Left lung (tissue), 10 donors: ENCODE results near the gene IDUA. TPM values are rescaled to one million over a fixed set of nuclear protein-coding genes. Genes with fewer than 3 reads are reported as not detected.

Experiments
- ATAC-seq: fragments of 200-7000 bp; cut with Tn5 transposase; one replicate; pipeline ENCODE4 v1.9.1; 2020; ENCODE audit warnings: moderate library complexity
- DNase-seq, 4 donors: peaks; one replicate each; pipeline ENCODE4 v3.0.0-alpha.2; 2013 to 2020
- H3K27ac ChIP-seq, 2 donors: fragments of 200-600 bp; sonication (generic) in 1 of 2; one replicate each; pipeline versions ENCODE4 v1.5.0 to v1.8.0; 2020 to 2021
- H3K27me3 ChIP-seq, 2 donors: fragments of 200-600 bp; sonication (generic) in 1 of 2; one replicate each; pipeline versions ENCODE4 v1.5.0 to v1.8.0; 2020 to 2021
- H3K36me3 ChIP-seq, 2 donors: fragments of 200-600 bp; sonication (generic) in 1 of 2; one replicate each; pipeline versions ENCODE4 v1.5.0 to v1.8.0; 2020 to 2021
- H3K4me1 ChIP-seq, 2 donors: fragments of 200-600 bp; one replicate each; pipeline ENCODE4 v1.8.0; 2021
- H3K4me3 ChIP-seq, 2 donors: fragments of 200-600 bp; sonication (generic) in 1 of 2; one replicate each; pipeline versions ENCODE4 v1.5.0 to v1.8.0; 2020 to 2021; ENCODE audit warnings: mild to moderate bottlenecking in 1 of 2
- H3K9me3 ChIP-seq, 2 donors: fragments of 200-600 bp; sonication (generic) in 1 of 2; one replicate each; pipeline versions ENCODE4 v1.5.0 to v1.8.0; 2020 to 2021
- intact Hi-C, 2 donors: fragments of 100-400 bp; cut with DNase I; formaldehyde crosslinking; loops; one replicate each; pipeline versions ENCODE4 v1.11.2 to v1.14.2; 2022
- polyA plus RNA-seq, 6 donors: library from polyadenylated mRNA; unstranded; fragments of 120-200 nt; gene quantifications; one replicate each; pipeline ENCODE4 v1.2.1, GENCODE V29; 2013; ENCODE audit not compliant: insufficient read length in 6 of 6
- total RNA-seq, 2 donors: library from RNA; stranded (reverse); fragmentation: NEBNext Ultra II Directional; extraction: Animal tissue kit (Norgen Biotek cat#: 25700); gene quantifications; one replicate each; pipeline ENCODE4 v1.2.1, GENCODE V29; 2021
- TF ChIP-seq, protein P1 (sequence below), 2 donors: fragments of 200-600 bp; sonication (generic) in 1 of 2; IDR thresholded peaks; one replicate each; pipeline versions ENCODE4 v1.5.0 to v1.8.0; 2021; ENCODE audit warnings: antibody characterized with exemption in 2 of 2
- donor health status: DM: no; HTN: yes; CAD: no.
- donor health status: DM: no; HTN: no; CAD: no.

IDUA gene
- total and polyA plus RNA-seq, 8 donors, result 10.1 to 46.8 (median 19.1) TPM

- intact Hi-C loops, result no loop called here
- peaks cover 0 to 30% of the 10 kb centered on the region in 2 donors for H3K36me3 ChIP-seq
- H3K27ac ChIP-seq, result no peak overlapping the region
- DNase-seq, result peak in 1 of 4 donors; percentile 81
- no peaks in the 10 kb centered on the region for H3K9me3 ChIP-seq
- TF ChIP-seq, protein P1, sequence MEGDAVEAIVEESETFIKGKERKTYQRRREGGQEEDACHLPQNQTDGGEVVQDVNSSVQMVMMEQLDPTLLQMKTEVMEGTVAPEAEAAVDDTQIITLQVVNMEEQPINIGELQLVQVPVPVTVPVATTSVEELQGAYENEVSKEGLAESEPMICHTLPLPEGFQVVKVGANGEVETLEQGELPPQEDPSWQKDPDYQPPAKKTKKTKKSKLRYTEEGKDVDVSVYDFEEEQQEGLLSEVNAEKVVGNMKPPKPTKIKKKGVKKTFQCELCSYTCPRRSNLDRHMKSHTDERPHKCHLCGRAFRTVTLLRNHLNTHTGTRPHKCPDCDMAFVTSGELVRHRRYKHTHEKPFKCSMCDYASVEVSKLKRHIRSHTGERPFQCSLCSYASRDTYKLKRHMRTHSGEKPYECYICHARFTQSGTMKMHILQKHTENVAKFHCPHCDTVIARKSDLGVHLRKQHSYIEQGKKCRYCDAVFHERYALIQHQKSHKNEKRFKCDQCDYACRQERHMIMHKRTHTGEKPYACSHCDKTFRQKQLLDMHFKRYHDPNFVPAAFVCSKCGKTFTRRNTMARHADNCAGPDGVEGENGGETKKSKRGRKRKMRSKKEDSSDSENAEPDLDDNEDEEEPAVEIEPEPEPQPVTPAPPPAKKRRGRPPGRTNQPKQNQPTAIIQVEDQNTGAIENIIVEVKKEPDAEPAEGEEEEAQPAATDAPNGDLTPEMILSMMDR (IDR thresholded peaks at IDR 0.05), result no peak
- no peak for ATAC-seq
- H3K4me1 ChIP-seq, result peaks cover 14 to 31% of the 10 kb centered on the region in 2 donors
- no peaks in the 10 kb centered on the region for H3K27me3 ChIP-seq
- H3K4me3 ChIP-seq, result no peak overlapping the region
Observed at GRCh38 chr4:989722-990471, 3.1 kb downstream of the IDUA start.

GRCh38 chr4:990746-991367 is 4.0 kb downstream of the IDUA start:
- intact Hi-C loops, result no loop called here
- H3K36me3 ChIP-seq, result peaks cover 0 to 30% of the 10 kb centered on the region in 2 donors
- ATAC-seq, result no peak
- H3K27me3 ChIP-seq, result peaks cover 0 to 10% of the 10 kb centered on the region in 2 donors
- peak in 1 of 4 donors; percentile 72 for DNase-seq
- no peaks in the 10 kb centered on the region for H3K9me3 ChIP-seq
- H3K4me1 ChIP-seq, result peaks cover 8 to 21% of the 10 kb centered on the region in 2 donors
- TF ChIP-seq, protein P1 (IDR thresholded peaks at IDR 0.05), result no peak
- no peak overlapping the region for H3K27ac ChIP-seq
- H3K4me3 ChIP-seq, result no peak overlapping the region

GRCh38 chr4:991451-992296 is 4.8 kb downstream of the IDUA start:
- intact Hi-C loops, result no loop called here
- H3K36me3 ChIP-seq, result peaks cover 0 to 30% of the 10 kb centered on the region in 2 donors
- peaks cover 2 to 18% of the 10 kb centered on the region in 2 donors for H3K27me3 ChIP-seq
- H3K9me3 ChIP-seq, result no peaks in the 10 kb centered on the region
- H3K4me1 ChIP-seq, result peaks cover 8 to 14% of the 10 kb centered on the region in 2 donors
- TF ChIP-seq, protein P1 (IDR thresholded peaks at IDR 0.05), result no peak
- no peak for ATAC-seq
- peak in 1 of 4 donors; percentile 79 for DNase-seq
- peak overlapping the region; percentile 70 to 83 for H3K27ac ChIP-seq
- no peak overlapping the region for H3K4me3 ChIP-seq

DNA sequence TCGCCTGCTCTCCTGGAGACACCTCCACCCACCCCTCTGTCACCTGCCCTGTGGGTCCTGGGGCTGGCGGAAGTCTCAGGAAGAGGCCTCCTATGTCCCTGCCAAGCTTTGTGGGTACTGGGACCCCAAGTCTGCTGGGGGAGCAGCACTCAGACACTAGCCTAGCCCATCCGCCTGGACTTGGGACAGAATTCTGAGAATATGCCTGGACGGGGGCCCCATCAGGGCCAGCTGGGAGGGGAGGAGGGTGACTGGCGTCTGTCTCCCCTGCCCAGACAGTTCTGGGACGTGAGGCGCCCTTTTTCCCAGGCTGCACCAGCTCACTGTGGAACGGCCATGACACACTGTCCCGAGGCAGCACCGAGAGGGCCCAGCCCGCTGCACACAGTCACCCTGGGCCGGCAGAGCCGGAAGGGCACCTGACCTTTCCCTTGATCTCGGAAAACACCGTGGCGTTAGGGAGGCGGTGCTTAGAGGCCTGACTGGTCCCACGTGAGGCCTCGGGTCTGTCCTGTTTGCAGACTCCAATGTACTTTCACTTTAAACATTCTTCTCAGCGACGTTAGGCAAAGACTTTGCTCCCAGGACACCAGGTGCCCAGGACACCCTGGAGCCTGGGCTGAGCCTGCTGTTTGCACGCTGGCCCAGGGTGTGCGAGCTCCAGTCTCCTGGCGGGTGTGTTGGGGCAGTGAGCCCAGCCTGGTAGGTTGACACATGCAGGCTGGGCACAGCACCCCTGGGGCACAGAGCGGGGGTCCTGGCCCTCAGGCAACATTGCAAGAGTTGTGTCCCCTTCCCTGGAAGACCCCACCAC is 5.7 kb downstream of the IDUA start:
- DNase-seq, result peak in 3 of 4 donors; percentile 39 to 90 (median 83)
- peaks cover 6 to 16% of the 10 kb centered on the region in 2 donors for H3K4me1 ChIP-seq
- ATAC-seq, result peak; percentile 92
- H3K27ac ChIP-seq, result peak overlapping the region; percentile 70 to 83
- H3K27me3 ChIP-seq, result peaks cover 11 to 26% of the 10 kb centered on the region in 2 donors
- intact Hi-C loops, result no loop called here
- no peak overlapping the region for H3K4me3 ChIP-seq
- H3K9me3 ChIP-seq, result no peaks in the 10 kb centered on the region
- H3K36me3 ChIP-seq, result peaks cover 0 to 30% of the 10 kb centered on the region in 2 donors
- TF ChIP-seq, protein P1 (IDR thresholded peaks at IDR 0.05), result no peak
